HG03575 (cell line): ENCODE results near the gene EBF3.

Experiments
- ATAC-seq: cut with Tn5 transposase; IDR thresholded peaks from one replicate; pipeline ENCODE4 v1.9.1; 2021; ENCODE audit not compliant: unreplicated experiment, insufficient number of reproducible peaks, low FRiP score; ENCODE audit errors: extremely low read depth

Gene EBF3

GRCh38 chr10:129916506-129916995 is 47.5 kb downstream of the EBF3 start:
- no peak for ATAC-seq

- no peak for ATAC-seq
Measured at GRCh38 chr10:129915526-129916378, 48.3 kb downstream of the EBF3 start.

DNA sequence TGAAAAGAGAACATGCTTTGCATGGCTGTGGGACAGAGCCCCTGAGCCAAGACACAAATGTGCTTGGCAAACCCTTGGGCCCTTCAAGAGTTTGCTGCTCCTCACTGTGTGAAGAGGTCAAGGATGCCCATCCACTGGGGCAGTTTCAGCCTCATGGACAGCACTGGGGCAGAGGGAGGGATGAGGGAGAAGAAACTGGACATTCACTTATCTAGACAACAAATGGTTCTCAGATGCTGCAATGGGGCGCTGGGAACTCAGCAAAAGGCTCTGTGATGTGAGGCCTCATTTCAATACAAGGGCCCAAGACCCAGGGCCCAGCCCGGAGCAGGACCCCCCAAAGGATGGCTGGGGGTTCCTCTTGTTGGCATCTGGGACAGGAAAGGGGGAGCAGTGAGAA is 49.1 kb downstream of the EBF3 start:
- no peak for ATAC-seq

GRCh38 chr10:129914153-129914855 is 49.8 kb downstream of the EBF3 start:
- ATAC-seq, result no peak

GRCh38 chr10:129912986-129913695 is 50.9 kb downstream of the EBF3 start:
- no peak for ATAC-seq

- ATAC-seq, result no peak
Measured at GRCh38 chr10:129912166-129912917, 51.7 kb downstream of the EBF3 start.

DNA sequence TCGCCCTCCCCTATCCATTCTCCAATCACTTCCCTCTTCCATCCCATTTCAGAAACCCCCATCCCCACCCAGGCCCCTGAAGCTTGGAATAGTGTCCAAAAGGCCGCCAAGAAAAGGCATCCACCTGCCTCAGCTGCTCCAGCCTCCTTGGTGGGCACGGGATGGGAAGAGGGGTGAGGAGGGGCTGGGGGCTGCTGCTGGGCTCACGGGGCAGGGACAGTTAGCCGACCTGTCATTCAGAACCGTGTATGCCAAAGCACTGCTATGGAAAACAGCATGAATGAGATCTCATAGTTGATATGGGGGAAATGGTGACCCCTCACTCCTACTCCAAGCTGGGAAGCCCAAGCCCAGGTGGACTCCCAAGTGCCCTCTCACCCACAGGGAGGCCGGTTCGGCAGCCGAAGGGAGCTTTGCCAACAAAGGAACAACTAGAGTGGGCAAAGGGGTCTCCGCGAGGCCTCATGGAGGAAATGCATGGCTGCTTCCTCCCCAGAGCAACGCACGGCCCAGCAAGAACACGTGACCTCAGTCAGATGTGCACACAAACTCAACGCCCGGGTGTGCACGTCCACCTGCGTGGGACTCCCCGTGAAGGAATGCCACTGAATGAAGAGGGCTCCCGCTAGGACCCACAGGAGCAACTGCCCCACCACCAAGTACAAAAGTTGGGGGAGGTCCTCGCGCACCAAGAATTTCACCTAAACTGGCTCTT is 52.5 kb downstream of the EBF3 start:
- ATAC-seq, result no peak

DNA sequence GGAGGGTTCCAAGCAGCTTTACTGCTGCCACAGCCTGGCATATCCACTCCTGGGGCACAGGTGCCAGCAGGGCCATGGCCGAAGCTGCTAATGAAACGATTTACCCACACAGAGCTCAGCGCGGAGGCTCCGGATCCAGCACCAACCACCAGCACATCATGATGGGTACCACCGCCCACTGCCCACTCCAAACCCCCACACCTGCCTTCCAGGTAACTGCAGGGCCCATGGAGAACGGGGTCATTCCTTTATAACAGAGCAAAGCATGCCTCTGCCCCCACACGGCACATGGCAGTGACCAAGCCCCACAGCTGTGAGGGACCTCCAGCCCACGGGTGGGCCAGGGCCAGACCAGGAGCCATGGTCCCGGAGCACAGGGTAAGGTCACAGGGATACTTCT is 53.2 kb downstream of the EBF3 start:
- ATAC-seq, result no peak

DNA sequence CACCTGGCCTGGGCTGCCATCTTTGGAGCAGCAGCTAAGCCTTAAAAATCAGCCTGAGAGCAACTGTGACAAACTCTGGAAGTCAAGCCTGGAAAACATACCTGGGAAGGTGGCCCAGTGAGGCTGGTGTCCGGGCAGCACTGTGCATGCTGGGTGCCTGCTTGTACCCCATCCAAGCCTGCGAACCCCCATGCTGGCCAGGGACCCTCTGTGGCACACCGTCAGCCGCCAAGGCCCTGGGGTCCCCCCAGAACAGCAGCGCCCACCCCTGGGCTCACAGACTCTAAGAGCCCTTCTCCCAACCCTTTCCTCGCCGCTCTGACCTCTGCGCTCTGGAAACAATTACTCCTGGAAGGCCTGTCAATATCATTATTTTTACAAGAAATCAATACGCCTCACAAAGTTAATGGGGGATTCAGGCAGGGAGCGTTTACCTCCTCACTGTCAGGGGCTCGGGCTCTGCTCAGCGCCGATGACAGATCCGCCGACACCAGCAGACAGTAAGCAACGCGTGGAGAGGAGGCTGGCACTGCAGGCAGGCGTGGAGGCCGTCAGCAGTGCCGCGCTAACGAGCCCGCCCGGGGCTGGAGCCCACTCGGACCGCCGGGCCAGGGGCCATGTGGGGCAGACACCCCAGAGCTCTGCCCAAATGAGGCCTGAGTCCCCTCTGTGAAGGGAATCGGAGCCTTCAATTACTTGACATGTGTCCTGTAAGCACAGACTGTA is 54.4 kb downstream of the EBF3 start:
- no peak for ATAC-seq

- no peak for ATAC-seq
Measured at GRCh38 chr10:129909080-129909479, 55.0 kb downstream of the EBF3 start.

DNA sequence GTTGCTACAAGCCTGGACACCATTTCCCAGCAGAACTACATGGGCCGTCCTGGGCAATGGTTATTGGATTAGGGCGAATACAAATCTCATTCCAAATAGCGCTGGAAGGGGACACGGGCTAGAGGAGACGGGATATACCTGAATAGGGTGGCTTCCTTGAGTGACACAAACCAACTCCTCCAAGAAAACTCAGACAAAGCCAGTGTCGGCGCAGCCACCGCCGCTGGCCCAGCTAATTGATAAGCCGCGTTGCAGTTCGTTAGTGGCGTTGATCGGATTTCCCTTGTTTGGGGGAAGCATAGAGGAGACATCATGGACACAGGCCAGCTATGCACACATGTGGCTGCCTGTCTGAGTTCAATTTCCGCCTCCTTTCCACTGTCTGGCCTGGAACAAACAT is 55.7 kb downstream of the EBF3 start:
- no peak for ATAC-seq

GRCh38 chr10:129905553-129905952 is 58.5 kb downstream of the EBF3 start:
- no peak for ATAC-seq

DNA sequence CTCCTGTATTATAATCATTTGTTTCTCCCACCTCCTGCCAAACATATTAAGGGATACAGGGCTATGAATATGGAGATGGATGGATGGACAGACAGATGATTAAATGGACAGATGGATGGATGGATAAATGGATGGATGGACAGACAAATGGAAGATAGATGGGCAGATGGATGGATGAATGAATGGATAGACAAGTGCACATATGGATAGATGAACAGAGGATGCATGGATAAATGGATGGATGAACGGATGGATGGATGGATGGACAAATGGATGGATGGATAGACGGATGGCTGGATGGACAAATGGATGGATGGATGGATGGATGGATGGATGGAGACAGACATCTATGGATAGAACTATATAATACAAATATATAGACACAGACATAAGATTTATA is 59.8 kb downstream of the EBF3 start:
- no peak for ATAC-seq

GRCh38 chr10:129901389-129902006 is 62.6 kb downstream of the EBF3 start:
- ATAC-seq, result no peak

GRCh38 chr10:129900825-129901224 is 63.2 kb downstream of the EBF3 start:
- ATAC-seq, result no peak

- ATAC-seq, result no peak
Measured at GRCh38 chr10:129899276-129900130, 64.6 kb downstream of the EBF3 start.
